Lower lobe of right lung (tissue), 2 donors: Measurements from ENCODE around the gene PCDHGB4. TPM values are rescaled to one million over a fixed set of nuclear protein-coding genes. Genes with fewer than 3 reads are reported as not detected.
"Not testable (repeated sequence)": the region's sequence is repeated elsewhere in the genome, so short reads cannot be mapped to it uniquely, and the experiment has no call there.

Source experiments
- ATAC-seq, 2 donors: fragments of 200-7000 bp; cut with Tn5 transposase; one replicate each; pipeline ENCODE4 v1.9.1; 2020 to 2022; ENCODE audit warnings: mild to moderate bottlenecking in 2 of 2, moderate library complexity in 2 of 2
- DNase-seq: peaks from one replicate; pipeline ENCODE4 v3.0.0-alpha.2; 2020
- H3K27ac ChIP-seq: fragments of 200-600 bp; one replicate; pipeline ENCODE4 v1.8.0; 2022
- H3K27me3 ChIP-seq: fragments of 200-600 bp; one replicate; pipeline ENCODE4 v1.8.0; 2022; ENCODE audit warnings: low read depth
- H3K36me3 ChIP-seq: fragments of 200-600 bp; one replicate; pipeline ENCODE4 v1.8.0; 2022; ENCODE audit warnings: mild to moderate bottlenecking
- H3K4me1 ChIP-seq: fragments of 200-600 bp; one replicate; pipeline ENCODE4 v1.8.0; 2022
- H3K4me3 ChIP-seq: fragments of 200-600 bp; one replicate; pipeline ENCODE4 v1.8.0; 2022; ENCODE audit warnings: mild to moderate bottlenecking
- H3K9me3 ChIP-seq: fragments of 200-600 bp; one replicate; pipeline ENCODE4 v1.8.0; 2022
- intact Hi-C: fragments of 100-400 bp; cut with DNase I; formaldehyde crosslinking; loops from one replicate; pipeline ENCODE4 v1.11.0; 2022
- total RNA-seq: library from RNA; stranded (reverse); fragmentation: NEBNext Ultra II Directional; extraction: Animal tissue kit (Norgen Biotek cat#: 25700); gene quantifications from one replicate; pipeline ENCODE4 v1.2.1, GENCODE V29; 2021
- TF ChIP-seq, protein P1 (sequence below): fragments of 200-600 bp; IDR thresholded peaks from one replicate; pipeline ENCODE4 v1.8.0; 2022; ENCODE audit warnings: antibody characterized with exemption, mild to moderate bottlenecking
- donor health status: DM: no; HTN: yes; CAD: no; lungs with severe emphysema.

Gene PCDHGB4
- total RNA-seq, 1 donor from 2014 or later, result 5.3 TPM

DNA sequence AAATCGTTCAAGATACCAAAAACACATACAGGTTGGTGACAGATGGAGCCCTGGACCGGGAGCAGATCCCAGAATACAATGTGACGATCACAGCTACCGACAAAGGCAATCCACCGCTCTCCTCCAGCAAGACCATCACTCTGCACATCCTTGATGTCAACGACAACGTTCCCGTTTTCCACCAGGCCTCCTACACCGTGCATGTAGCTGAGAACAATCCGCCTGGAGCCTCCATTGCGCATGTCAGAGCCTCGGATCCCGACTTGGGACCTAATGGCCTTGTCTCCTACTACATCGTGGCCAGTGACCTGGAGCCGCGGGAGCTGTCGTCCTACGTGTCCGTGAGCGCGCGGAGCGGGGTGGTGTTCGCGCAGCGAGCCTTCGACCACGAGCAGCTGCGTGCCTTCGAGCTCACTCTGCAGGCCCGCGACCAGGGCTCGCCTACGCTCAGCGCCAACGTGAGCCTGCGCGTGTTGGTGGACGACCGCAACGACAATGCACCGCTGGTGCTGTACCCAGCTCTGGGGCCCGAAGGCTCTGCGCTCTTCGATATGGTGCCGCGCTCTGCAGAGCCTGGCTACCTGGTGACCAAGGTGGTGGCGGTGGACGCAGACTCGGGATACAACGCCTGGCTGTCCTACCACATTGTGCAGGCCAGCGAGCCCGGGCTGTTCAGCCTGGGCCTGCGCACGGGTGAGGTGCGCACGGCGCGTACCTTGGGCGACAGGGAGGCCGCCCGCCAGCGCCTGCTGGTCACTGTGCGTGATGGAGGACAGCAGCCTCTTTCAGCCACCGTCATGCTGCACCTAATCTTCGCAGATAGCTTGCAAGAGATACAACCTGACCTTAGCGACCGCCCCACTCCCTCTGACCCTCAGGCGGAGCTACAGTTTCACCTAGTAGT lies 15.7 kb upstream of the PCDHGB4 start:
- Histone ChIP-seq H3K27ac (no peak overlapping the region), H3K9me3 (peaks cover 70% of the 10 kb centered on the region), H3K4me3 (no peak overlapping the region), H3K36me3 (no peaks in the 10 kb centered on the region), H3K27me3 (peaks cover 27% of the 10 kb centered on the region), H3K4me1 (no peaks in the 10 kb centered on the region)
- DNase-seq, result no peak
- TF ChIP-seq, protein P1, sequence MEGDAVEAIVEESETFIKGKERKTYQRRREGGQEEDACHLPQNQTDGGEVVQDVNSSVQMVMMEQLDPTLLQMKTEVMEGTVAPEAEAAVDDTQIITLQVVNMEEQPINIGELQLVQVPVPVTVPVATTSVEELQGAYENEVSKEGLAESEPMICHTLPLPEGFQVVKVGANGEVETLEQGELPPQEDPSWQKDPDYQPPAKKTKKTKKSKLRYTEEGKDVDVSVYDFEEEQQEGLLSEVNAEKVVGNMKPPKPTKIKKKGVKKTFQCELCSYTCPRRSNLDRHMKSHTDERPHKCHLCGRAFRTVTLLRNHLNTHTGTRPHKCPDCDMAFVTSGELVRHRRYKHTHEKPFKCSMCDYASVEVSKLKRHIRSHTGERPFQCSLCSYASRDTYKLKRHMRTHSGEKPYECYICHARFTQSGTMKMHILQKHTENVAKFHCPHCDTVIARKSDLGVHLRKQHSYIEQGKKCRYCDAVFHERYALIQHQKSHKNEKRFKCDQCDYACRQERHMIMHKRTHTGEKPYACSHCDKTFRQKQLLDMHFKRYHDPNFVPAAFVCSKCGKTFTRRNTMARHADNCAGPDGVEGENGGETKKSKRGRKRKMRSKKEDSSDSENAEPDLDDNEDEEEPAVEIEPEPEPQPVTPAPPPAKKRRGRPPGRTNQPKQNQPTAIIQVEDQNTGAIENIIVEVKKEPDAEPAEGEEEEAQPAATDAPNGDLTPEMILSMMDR, result no peak
- intact Hi-C loops, result no loop called here
- no peak for ATAC-seq

DNA sequence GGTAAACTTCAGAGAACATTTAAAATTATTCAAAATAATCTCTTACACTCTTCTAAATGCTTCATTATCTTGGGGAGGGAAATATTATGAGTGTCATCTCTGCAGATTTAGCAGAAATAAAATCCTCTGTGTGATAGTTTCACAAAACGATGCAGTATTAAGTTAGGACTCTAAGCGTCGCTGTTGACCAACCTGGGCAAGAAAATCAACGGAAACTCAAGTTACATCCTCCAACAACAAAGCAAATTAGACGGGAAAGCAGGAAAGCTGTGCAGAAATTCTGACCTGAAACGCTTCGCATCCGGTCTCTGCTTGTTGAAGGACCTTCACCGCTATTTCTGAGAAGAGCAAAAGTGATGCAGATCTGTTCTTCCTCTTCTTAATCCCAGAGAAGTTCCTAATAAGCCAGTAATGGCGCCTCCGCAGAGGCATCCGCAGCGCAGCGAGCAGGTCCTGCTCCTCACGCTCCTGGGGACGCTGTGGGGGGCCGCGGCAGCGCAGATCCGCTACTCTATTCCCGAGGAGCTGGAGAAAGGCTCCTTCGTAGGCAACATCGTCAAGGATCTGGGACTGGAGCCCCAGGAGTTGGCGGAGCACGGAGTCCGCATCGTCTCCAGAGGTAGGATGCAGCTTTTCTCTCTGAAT lies 13.7 kb upstream of the PCDHGB4 start, which contains the start of gene PCDHGA6:
Gene PCDHGA6, plus strand, starts transcription at position 219 of the 645 bp plus-strand sequence. Its CDS starts 193 bp downstream, at position 412.
- Histone ChIP-seq H3K9me3 (peaks cover 80% of the 10 kb centered on the region), H3K4me1 (no peaks in the 10 kb centered on the region), H3K4me3 (peak within 1 kb of the TSS; percentile 23), H3K27ac (no peak within 1 kb of the TSS), H3K36me3 (no peaks in the 10 kb centered on the region), H3K27me3 (peaks cover 22% of the 10 kb centered on the region)
- no peak for DNase-seq
- intact Hi-C loops, result no loop called here
- ATAC-seq, result no peak
- TF ChIP-seq, protein P1, result peak; percentile 35

DNA sequence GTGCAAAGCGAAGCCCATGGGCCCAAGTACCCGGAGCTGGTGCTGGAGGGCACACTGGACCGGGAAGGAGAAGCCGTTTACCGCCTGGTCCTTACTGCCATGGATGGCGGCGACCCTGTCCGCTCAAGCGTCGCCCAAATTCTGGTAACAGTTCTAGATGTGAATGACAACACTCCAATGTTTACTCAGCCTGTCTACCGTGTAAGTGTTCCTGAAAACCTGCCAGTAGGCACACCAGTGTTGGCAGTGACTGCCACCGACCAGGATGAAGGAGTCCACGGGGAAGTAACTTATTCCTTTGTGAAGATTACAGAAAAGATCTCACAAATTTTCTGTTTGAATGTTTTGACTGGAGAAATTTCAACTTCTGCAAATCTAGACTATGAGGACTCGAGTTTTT lies 12.9 kb upstream of the PCDHGB4 start:
- TF ChIP-seq, protein P1, result no peak
- DNase-seq (no peak), ATAC-seq (no peak)
- no peaks in the 10 kb centered on the region for H3K36me3 ChIP-seq
- no peaks in the 10 kb centered on the region for H3K4me1 ChIP-seq
- no peak overlapping the region for H3K4me3 ChIP-seq
- H3K27me3 ChIP-seq, result peaks cover 22% of the 10 kb centered on the region
- peaks cover 74% of the 10 kb centered on the region for H3K9me3 ChIP-seq
- no peak overlapping the region for H3K27ac ChIP-seq
- intact Hi-C loops, result no loop called here

DNA sequence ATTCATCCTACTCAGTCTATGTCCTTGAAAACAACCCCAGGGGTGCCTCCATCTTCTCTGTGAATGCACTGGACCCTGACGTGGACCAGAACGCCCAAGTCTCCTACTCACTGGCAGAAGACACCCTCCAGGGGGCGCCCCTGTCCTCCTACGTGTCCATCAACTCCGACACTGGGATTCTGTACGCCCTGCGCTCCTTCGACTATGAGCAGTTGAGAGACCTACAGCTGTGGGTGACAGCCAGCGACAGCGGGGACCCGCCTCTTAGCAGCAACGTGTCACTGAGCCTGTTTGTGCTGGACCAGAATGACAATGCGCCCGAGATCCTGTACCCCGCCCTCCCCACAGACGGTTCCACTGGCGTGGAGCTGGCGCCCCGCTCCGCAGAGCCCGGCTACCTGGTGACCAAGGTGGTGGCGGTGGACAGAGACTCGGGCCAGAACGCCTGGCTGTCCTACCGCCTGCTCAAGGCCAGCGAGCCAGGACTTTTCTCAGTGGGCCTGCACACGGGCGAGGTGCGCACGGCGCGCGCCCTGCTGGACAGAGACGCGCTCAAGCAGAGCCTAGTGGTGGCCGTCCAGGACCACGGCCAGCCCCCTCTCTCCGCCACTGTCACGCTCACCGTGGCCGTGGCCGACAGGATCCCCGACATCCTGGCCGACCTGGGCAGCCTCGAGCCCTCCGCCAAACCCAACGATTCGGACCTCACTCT lies 11.9 kb upstream of the PCDHGB4 start:
- H3K36me3 ChIP-seq, H3K4me1 ChIP-seq, H3K4me3 ChIP-seq, H3K27ac ChIP-seq, DNase-seq, ATAC-seq, intact Hi-C loops: not testable (repeated sequence)
- Histone ChIP-seq H3K9me3 (peaks cover 73% of the 10 kb centered on the region), H3K27me3 (peaks cover 16% of the 10 kb centered on the region)

DNA sequence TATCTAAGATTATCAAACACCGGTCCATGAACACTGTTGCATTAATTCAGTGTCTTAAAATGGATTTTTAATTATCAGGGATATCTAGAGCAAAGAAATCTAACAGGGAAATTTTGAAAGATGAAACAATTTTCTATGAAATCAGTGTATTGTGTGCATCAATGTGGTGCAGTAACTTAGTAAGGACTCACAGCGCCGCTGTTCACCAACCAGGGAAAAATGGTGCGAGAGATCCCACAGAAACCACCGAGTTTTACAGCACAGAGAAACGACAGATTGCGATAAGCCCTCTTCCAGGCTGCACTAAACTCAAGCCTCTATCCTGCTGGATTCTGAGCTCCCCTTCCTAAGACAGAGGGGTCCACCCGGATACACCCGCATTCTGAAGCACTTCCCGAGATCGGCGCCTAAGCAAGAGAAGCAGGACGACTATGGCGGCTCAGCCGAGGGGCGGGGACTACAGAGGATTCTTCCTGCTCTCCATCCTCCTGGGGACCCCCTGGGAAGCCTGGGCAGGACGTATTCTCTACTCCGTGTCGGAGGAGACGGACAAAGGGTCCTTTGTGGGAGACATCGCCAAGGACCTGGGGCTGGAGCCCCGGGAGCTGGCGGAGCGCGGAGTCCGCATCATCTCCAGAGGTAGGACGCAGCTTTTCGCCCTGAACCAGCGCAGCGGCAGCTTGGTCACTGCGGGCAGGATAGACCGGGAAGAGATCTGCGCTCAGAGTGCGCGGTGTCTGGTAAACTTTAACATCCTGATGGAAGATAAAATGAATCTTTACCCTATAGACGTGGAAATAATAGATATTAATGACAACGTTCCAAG lies 4.8 kb upstream of the PCDHGB4 start, which contains the start of gene PCDHGA7:
Gene PCDHGA7, plus strand, starts transcription at position 274 of the 826 bp plus-strand sequence. Its CDS starts 158 bp downstream, at position 432.
- H3K4me1 ChIP-seq, result no peaks in the 10 kb centered on the region
- no peak within 1 kb of the TSS for H3K27ac ChIP-seq
- ATAC-seq, result no peak
- peaks cover 83% of the 10 kb centered on the region for H3K9me3 ChIP-seq
- H3K4me3 ChIP-seq, result peak within 1 kb of the TSS; percentile 18
- H3K36me3 ChIP-seq, result no peaks in the 10 kb centered on the region
- DNase-seq, result no peak
- H3K27me3 ChIP-seq, result peaks cover 7% of the 10 kb centered on the region
- intact Hi-C loops, result no loop called here
- TF ChIP-seq, protein P1, result no peak
